Small intestine (tissue), 7 donors: ENCODE results near the gene SEZ6L. TPM values are rescaled to one million over a fixed set of nuclear protein-coding genes. Genes with fewer than 3 reads are reported as not detected.
A peak's percentile ranks its signal among the peaks of the same experiment; 100 is the strongest.

Source experiments
- DNase-seq, 2 donors: peaks; one replicate each; pipeline versions ENCODE4 v3.0.0 to v3.0.0-alpha.2; 2013
- FAIRE-seq: peaks from 2 replicates; lab custom pipeline; 2012; peaks lifted over from hg19 to GRCh38; lab: Jason Lieb, UNC
- H3K27ac ChIP-seq, 3 donors: one replicate each; pipeline ENCODE4 v1.5.1; 2013; ENCODE audit warnings: low read length in 2 of 3, mild to moderate bottlenecking in 2 of 3, control low read depth in 1 of 3, inconsistent platforms in 1 of 3, low read depth in 1 of 3, moderate library complexity in 1 of 3
- H3K27me3 ChIP-seq, 3 donors: one replicate each; pipeline ENCODE4 v1.6.1; 2013; ENCODE audit warnings: low read length in 3 of 3, inconsistent platforms in 1 of 3; ENCODE audit not compliant: control insufficient read depth in 3 of 3, insufficient read depth in 3 of 3
- H3K36me3 ChIP-seq, 3 donors: one replicate each; pipeline ENCODE4 v1.6.1; 2013; ENCODE audit warnings: low read length in 3 of 3, inconsistent platforms in 1 of 3, low read depth in 1 of 3, mild to moderate bottlenecking in 1 of 3, moderate library complexity in 1 of 3; ENCODE audit not compliant: control insufficient read depth in 3 of 3, insufficient read depth in 2 of 3
- H3K4me1 ChIP-seq, 3 donors: one replicate each; pipeline ENCODE4 v1.6.1; 2013; ENCODE audit warnings: low read length in 2 of 3, inconsistent platforms in 1 of 3, low read depth in 1 of 3, mild to moderate bottlenecking in 1 of 3, moderate library complexity in 1 of 3; ENCODE audit not compliant: control insufficient read depth in 3 of 3, insufficient read depth in 2 of 3
- H3K4me3 ChIP-seq, 3 donors: one replicate each; pipeline ENCODE4 v1.5.1; 2013; ENCODE audit warnings: low read length in 3 of 3, control low read depth in 1 of 3, inconsistent platforms in 1 of 3, low read depth in 1 of 3, mild to moderate bottlenecking in 1 of 3, moderate library complexity in 1 of 3
- H3K9me3 ChIP-seq, 2 donors: one replicate each; pipeline ENCODE4 v1.6.1; 2013; ENCODE audit warnings: low read depth in 1 of 2, low read length in 1 of 2; ENCODE audit not compliant: control insufficient read depth in 2 of 2, insufficient read depth in 1 of 2
- WGBS, 3 donors: extraction: QIAGEN DNeasy Blood & Tissue Kit; methylation state at CpG; one replicate each; pipeline ENCODE4 v1.1.7; 2013; 5-methylcytosine and 5-hydroxymethylcytosine counted together
- polyA plus RNA-seq, 4 donors: library from polyadenylated mRNA; stranded (reverse) in 3 of 4; unstranded in 1 of 4; fragments of 200-250 nt in 3 of 4; fragments of 120-200 nt in 1 of 4; gene quantifications; one replicate each; pipeline versions ENCODE4 v1.2.1 to v1.2.3, GENCODE V29; 2013
- donor health status: healthy with polysubstance abuse.
- donor health status: control.
- donor health status: control.
- donor health status: Bipolar disorder and iron deficiency.
- donor health status: healthy.

The SEZ6L gene
- polyA plus RNA-seq, 4 donors = 0.25 to 0.91 TPM; not detected in 2

DNA sequence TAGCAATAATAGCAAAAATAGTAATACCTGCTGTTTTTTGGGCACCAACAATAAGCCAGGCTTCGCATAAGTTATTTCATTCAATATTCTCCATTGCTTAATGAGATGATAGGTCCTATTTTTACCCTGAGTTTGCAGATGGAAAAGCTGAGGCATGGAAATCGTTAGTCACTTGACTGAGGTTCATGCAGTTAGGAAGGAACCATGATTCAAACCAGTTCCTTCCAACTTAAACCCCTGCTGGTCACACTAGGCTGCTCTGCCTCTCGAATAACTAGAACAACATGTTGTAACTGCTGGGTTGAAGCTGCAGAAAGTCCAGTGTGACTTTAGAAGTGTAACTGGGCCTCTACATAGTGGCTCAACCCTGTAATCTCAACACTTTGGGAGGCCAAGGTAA lies 69.3 kb downstream of the SEZ6L start:
- H3K9me3 ChIP-seq = no peaks in the 10 kb centered on the region
- FAIRE-seq (no peak), DNase-seq (no peak)
- no peak overlapping the region for H3K27ac ChIP-seq
- WGBS, 3 donors = 64 to 76% (median 66%) methylated on average over 3 of the region's 3 CpGs
- H3K4me3 ChIP-seq = no peak overlapping the region
- H3K36me3 ChIP-seq = no peaks in the 10 kb centered on the region
- H3K27me3 ChIP-seq = peaks cover 0 to 1% (median 0%) of the 10 kb centered on the region in 3 donors
- H3K4me1 ChIP-seq = no peaks in the 10 kb centered on the region

DNA sequence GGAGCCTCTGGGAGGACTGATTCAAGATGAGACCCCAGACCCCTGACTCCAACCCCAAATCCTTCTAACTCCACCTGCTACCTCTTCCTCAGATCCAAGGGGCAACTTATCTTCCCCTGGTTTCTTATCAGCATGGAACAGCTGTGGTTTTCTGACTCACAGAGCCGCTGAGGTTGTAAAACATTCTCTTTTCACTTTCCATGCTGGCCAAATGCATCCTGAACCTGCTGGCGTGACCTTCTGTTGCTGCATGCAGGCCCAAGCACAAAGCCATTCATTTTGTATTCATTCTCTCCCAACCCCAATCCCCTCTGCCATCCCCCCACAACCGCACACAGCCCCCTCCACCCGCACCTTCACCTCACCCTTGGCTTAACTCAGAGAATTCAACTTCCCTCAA lies 70.3 kb downstream of the SEZ6L start:
- Histone ChIP-seq H3K36me3 (no peaks in the 10 kb centered on the region), H3K9me3 (no peaks in the 10 kb centered on the region), H3K4me3 (no peak overlapping the region), H3K27ac (no peak overlapping the region), H3K27me3 (peaks cover 0 to 1% (median 0%) of the 10 kb centered on the region in 3 donors), H3K4me1 (no peaks in the 10 kb centered on the region)
- no peak for DNase-seq
- 22 to 38% (median 24%) methylated on average over 4 of the region's 4 CpGs for WGBS, 3 donors
- FAIRE-seq = no peak

DNA sequence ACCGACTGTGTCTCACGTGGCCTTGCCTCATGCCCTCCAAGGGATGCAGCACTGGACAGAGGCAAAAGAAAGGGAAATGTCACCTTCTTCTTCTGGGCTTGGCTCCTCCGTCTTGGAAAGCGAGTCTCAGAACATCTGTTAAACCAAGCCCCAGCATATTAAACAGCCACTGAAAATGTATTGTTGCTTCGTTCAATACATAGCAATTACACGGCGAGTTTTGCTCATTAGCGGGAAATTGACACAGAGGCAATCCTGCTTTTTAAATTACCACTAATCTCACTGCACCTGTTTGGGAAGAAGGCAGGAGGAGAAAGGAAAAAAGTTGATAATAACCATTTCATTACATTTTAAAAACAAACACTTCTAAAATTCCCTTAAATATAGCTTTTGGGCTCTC lies 72.1 kb downstream of the SEZ6L start:
- Histone ChIP-seq H3K27me3 (peaks cover 0 to 1% (median 0%) of the 10 kb centered on the region in 3 donors), H3K36me3 (no peaks in the 10 kb centered on the region), H3K4me3 (no peak overlapping the region), H3K27ac (no peak overlapping the region), H3K9me3 (no peaks in the 10 kb centered on the region), H3K4me1 (no peaks in the 10 kb centered on the region)
- DNase-seq (no peak), FAIRE-seq (no peak)
- 82 to 85% (median 84%) methylated on average over 8 of the region's 8 CpGs for WGBS, 3 donors

- Histone ChIP-seq H3K9me3 (no peaks in the 10 kb centered on the region), H3K27ac (no peak overlapping the region), H3K27me3 (no peaks in the 10 kb centered on the region), H3K4me1 (no peaks in the 10 kb centered on the region), H3K36me3 (no peaks in the 10 kb centered on the region), H3K4me3 (no peak overlapping the region)
- DNase-seq (no peak), FAIRE-seq (no peak)
- WGBS, 3 donors = 55 to 65% (median 64%) methylated on average over 7 of the region's 7 CpGs
Observed at GRCh38 chr22:26245001-26245400, 75.7 kb downstream of the SEZ6L start.

GRCh38 chr22:26246552-26246951 lies 77.3 kb downstream of the SEZ6L start:
- 77 to 84% (median 78%) methylated on average over 7 of the region's 7 CpGs for WGBS, 3 donors
- no peak for DNase-seq
- H3K4me1 ChIP-seq = no peaks in the 10 kb centered on the region

GRCh38 chr22:26251869-26252268 lies 82.6 kb downstream of the SEZ6L start:
- Histone ChIP-seq H3K36me3 (no peaks in the 10 kb centered on the region), H3K4me1 (no peaks in the 10 kb centered on the region), H3K9me3 (no peaks in the 10 kb centered on the region), H3K27me3 (peaks cover 0 to 6% (median 0%) of the 10 kb centered on the region in 3 donors), H3K27ac (no peak overlapping the region), H3K4me3 (no peak overlapping the region)
- FAIRE-seq (no peak), DNase-seq (no peak)
- 72 to 89% (median 75%) methylated on average over 5 of the region's 5 CpGs for WGBS, 3 donors

More at GRCh38 chr22:26246552-26246951, 77.3 kb downstream of the SEZ6L start:
- H3K36me3 ChIP-seq = no peaks in the 10 kb centered on the region
- H3K4me3 ChIP-seq = no peak overlapping the region
- no peak for FAIRE-seq
- no peaks in the 10 kb centered on the region for H3K9me3 ChIP-seq
- no peak overlapping the region for H3K27ac ChIP-seq
- H3K27me3 ChIP-seq = no peaks in the 10 kb centered on the region

GRCh38 chr22:26259510-26259909 lies 90.2 kb downstream of the SEZ6L start:
- Histone ChIP-seq H3K4me3 (no peak overlapping the region), H3K27me3 (peaks cover 0 to 4% (median 0%) of the 10 kb centered on the region in 3 donors), H3K4me1 (no peaks in the 10 kb centered on the region), H3K36me3 (no peaks in the 10 kb centered on the region), H3K27ac (no peak overlapping the region), H3K9me3 (no peaks in the 10 kb centered on the region)
- 4 to 10% (median 6%) methylated on average over 6 of the region's 6 CpGs for whole genome bisulfite sequencing, 3 donors
- peak; percentile 1 to 22 for DNase-seq
- no peak for FAIRE-seq

DNA sequence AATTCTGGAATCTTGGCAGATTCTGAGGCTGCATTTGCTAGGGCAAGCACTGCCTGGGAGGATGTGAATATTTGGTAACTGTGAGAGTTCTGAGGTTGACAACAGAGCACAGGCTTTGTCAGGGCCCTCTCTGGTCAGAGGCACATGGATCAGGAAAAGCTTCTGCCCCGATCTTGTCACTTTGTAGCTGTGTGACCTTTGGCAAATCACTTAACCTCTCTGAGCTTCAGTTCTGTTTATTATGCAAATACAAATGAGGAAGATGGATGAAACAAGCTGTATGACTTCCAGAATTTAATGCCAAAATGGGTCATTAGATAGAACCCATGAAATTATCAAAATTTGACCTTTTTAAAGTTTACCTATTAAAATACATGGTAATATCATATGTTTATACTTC lies 94.9 kb downstream of the SEZ6L start:
- Histone ChIP-seq H3K27me3 (peaks cover 0 to 4% (median 0%) of the 10 kb centered on the region in 3 donors), H3K36me3 (no peaks in the 10 kb centered on the region), H3K4me3 (no peak overlapping the region), H3K9me3 (no peaks in the 10 kb centered on the region), H3K4me1 (no peaks in the 10 kb centered on the region), H3K27ac (no peak overlapping the region)
- WGBS, 3 donors = 45 to 74% (median 67%) methylated on average over 1 of the region's 1 CpG
- DNase-seq = no peak
- no peak for FAIRE-seq

DNA sequence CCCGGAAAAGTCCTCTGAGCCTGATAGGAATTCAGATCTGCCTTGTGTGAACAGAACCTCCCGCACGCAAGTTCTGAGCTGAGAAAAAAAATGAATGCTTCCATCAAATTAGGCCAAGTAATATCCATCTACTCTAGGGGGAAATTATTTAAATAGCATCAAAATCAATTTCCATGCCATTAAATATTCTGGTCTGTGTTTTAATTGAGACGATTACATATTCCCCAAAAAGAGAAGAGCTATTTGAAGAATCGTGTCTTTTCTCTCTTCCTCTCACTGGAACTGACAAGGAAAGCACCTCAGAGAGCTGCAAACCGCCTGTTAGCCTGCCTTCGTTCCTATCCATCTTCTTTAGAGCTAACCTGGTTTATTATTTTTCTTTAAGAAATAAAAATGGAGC lies 96.0 kb downstream of the SEZ6L start:
- Histone ChIP-seq H3K27ac (no peak overlapping the region), H3K9me3 (no peaks in the 10 kb centered on the region), H3K4me1 (no peaks in the 10 kb centered on the region), H3K36me3 (no peaks in the 10 kb centered on the region), H3K4me3 (no peak overlapping the region), H3K27me3 (peaks cover 0 to 4% (median 0%) of the 10 kb centered on the region in 3 donors)
- DNase-seq (no peak), FAIRE-seq (no peak)
- WGBS, 3 donors = 63 to 69% (median 66%) methylated on average over 7 of the region's 7 CpGs
